Skeletal muscle satellite cell (primary cell): ENCODE results near the gene PDE6D. TPM values are rescaled to one million over a fixed set of nuclear protein-coding genes. Genes with fewer than 3 reads are reported as not detected.

ENCODE experiments used
- H3K27me3 ChIP-seq: 2 replicates; pipeline ENCODE4 v1.7.0; 2013; ENCODE audit warnings: low read length; ENCODE audit not compliant: control insufficient read depth, insufficient read depth
- H3K36me3 ChIP-seq: 2 replicates; pipeline ENCODE4 v1.7.0; 2013; ENCODE audit warnings: mild to moderate bottlenecking, control low read depth, low read length; ENCODE audit not compliant: insufficient read depth
- H3K4me1 ChIP-seq: 2 replicates; pipeline ENCODE4 v1.7.0; 2013; ENCODE audit warnings: low read length; ENCODE audit not compliant: control insufficient read depth, insufficient read depth
- H3K4me2 ChIP-seq: 2 replicates; pipeline ENCODE4 v1.7.0; 2013; ENCODE audit warnings: mild to moderate bottlenecking, low read length
- H3K4me3 ChIP-seq: 2 replicates; pipeline ENCODE4 v1.7.0; 2013; ENCODE audit warnings: low read length
- H3K9ac ChIP-seq: 2 replicates; pipeline ENCODE4 v1.7.0; 2013; ENCODE audit warnings: mild to moderate bottlenecking, low read depth, low read length, moderate library complexity
- H3K9me3 ChIP-seq: replicated peaks from 2 replicates; pipeline ENCODE4 v1.7.0; 2013; ENCODE audit warnings: mild to moderate bottlenecking, control low read depth, low read length
- total RNA-seq: library from RNA; depleted of rRNA; stranded (reverse); fragments of >200 nt; gene quantifications from 2 replicates; pipeline ENCODE4 v1.2.3, GENCODE V29; 2012; rRNA removed

Gene PDE6D
- 20.1 and 22.8 TPM in 2 replicates for total RNA-seq

- Histone ChIP-seq H3K9ac (peak within 1 kb of the TSS; percentile 81), H3K4me3 (peak within 1 kb of the TSS; percentile 90), H3K36me3 (no peaks in the 10 kb centered on the region), H3K4me1 (peaks cover 15% of the 10 kb centered on the region), H3K27me3 (no peaks in the 10 kb centered on the region), H3K9me3 (no peaks in the 10 kb centered on the region), H3K4me2 (peak within 1 kb of the TSS; percentile 86)
Observed at GRCh38 chr2:231780909-231781797, at the start of gene PDE6D. Gene PDE6D, minus strand, starts transcription at chr2:231781282. Its CDS starts 168 bp downstream, at chr2:231781114.

DNA sequence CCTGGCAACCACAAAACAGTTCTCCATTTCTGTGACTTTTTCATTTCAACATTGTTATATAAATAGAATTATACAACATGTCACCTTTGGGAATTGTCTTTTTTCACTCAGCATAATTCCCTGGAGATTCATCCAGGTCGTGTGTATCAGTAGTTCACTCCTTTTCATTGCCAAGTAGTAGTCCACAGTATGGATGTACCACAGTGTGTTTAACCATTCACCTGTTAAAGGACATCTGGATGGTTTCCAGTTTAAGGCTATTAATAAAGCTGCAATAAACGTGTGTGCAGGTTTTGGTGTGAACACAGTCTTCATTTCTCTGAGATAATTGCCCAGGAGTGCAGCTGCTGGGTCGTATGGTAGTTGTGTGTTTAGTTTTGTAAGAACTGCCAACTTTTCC lies 40.8 kb upstream of the PDE6D start:
- no peaks in the 10 kb centered on the region for H3K9me3 ChIP-seq
- H3K4me3 ChIP-seq = no peak overlapping the region
- no peaks in the 10 kb centered on the region for H3K36me3 ChIP-seq

GRCh38 chr2:231820786-231821303 lies 39.8 kb upstream of the PDE6D start:
- H3K9me3 ChIP-seq = no peaks in the 10 kb centered on the region
- no peak overlapping the region for H3K9ac ChIP-seq
- no peaks in the 10 kb centered on the region for H3K36me3 ChIP-seq
- no peak overlapping the region for H3K4me2 ChIP-seq
- H3K4me1 ChIP-seq = no peaks in the 10 kb centered on the region
- H3K4me3 ChIP-seq = no peak overlapping the region
- H3K27me3 ChIP-seq = peaks cover 4% of the 10 kb centered on the region

More for the DNA sequence above, 40.8 kb upstream of the PDE6D start:
- Histone ChIP-seq H3K27me3 (peaks cover 4% of the 10 kb centered on the region), H3K4me2 (no peak overlapping the region), H3K4me1 (no peaks in the 10 kb centered on the region), H3K9ac (no peak overlapping the region)

- no peak overlapping the region for H3K4me3 ChIP-seq
- H3K9me3 ChIP-seq = no peaks in the 10 kb centered on the region
- H3K4me2 ChIP-seq = no peak overlapping the region
- H3K4me1 ChIP-seq = no peaks in the 10 kb centered on the region
- no peaks in the 10 kb centered on the region for H3K36me3 ChIP-seq
- H3K27me3 ChIP-seq = peaks cover 4% of the 10 kb centered on the region
- no peak overlapping the region for H3K9ac ChIP-seq
Observed at GRCh38 chr2:231819447-231820042, 38.5 kb upstream of the PDE6D start.

- H3K9me3 ChIP-seq = no peaks in the 10 kb centered on the region
- no peaks in the 10 kb centered on the region for H3K27me3 ChIP-seq
- peaks cover 3% of the 10 kb centered on the region for H3K36me3 ChIP-seq
- no peaks in the 10 kb centered on the region for H3K4me1 ChIP-seq
- H3K9ac ChIP-seq = no peak overlapping the region
- H3K4me3 ChIP-seq = no peak overlapping the region
- H3K4me2 ChIP-seq = no peak overlapping the region
Observed at GRCh38 chr2:231816327-231817026, 35.4 kb upstream of the PDE6D start.

DNA sequence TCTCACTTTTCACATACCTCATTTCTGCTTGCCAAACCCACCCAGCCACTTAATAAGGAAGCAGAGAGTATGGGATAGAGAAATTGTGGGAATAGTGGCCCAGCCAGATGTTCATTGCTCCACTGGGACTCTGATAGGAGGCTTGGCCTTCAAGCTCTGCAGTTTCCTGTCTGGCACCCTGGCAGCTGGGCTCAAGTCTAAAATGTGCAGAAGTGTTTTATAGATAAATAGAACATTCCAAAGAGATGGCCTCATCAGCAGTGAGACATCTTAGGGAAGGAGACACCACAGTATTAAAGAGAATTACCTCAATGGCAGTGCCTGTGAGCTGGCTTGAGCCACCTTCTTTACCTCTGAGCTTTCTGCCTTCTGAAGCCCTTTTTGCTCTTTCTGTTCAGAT lies 29.8 kb upstream of the PDE6D start:
- H3K4me3 ChIP-seq = no peak overlapping the region
- H3K9me3 ChIP-seq = no peaks in the 10 kb centered on the region
- H3K9ac ChIP-seq = no peak overlapping the region
- peaks cover 12% of the 10 kb centered on the region for H3K4me1 ChIP-seq
- no peaks in the 10 kb centered on the region for H3K27me3 ChIP-seq
- H3K36me3 ChIP-seq = peaks cover 35% of the 10 kb centered on the region
- H3K4me2 ChIP-seq = peak overlapping the region; percentile 35

DNA sequence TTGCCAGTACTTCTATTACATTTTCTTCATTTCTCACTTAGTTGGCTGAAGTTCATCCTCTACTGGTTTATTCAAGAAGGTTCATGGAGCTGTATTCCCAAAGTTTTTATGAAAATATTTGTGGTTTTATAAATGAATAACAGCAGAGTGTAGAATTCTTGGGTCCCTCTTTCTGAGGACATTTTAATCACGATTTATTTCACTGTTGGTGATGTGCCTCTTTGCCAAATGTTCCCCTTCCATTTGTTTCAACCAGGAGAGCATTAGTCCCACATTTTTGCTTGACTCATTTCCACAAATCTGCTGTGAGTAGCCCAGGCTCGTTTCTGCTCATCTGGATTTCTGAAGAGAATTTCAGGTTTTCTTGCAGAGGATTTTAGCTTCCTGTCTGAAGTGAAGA lies 25.9 kb upstream of the PDE6D start:
- peaks cover 12% of the 10 kb centered on the region for H3K4me1 ChIP-seq
- H3K9me3 ChIP-seq = no peaks in the 10 kb centered on the region
- H3K9ac ChIP-seq = no peak overlapping the region
- H3K4me2 ChIP-seq = no peak overlapping the region
- H3K27me3 ChIP-seq = no peaks in the 10 kb centered on the region
- no peak overlapping the region for H3K4me3 ChIP-seq
- peaks cover 50% of the 10 kb centered on the region for H3K36me3 ChIP-seq

GRCh38 chr2:231803501-231804138 lies 22.5 kb upstream of the PDE6D start:
- Histone ChIP-seq H3K36me3 (peaks cover 65% of the 10 kb centered on the region), H3K4me3 (no peak overlapping the region), H3K9me3 (no peaks in the 10 kb centered on the region), H3K4me2 (no peak overlapping the region), H3K27me3 (no peaks in the 10 kb centered on the region), H3K4me1 (no peaks in the 10 kb centered on the region), H3K9ac (no peak overlapping the region)

GRCh38 chr2:231800493-231801091 lies 19.5 kb upstream of the PDE6D start:
- Histone ChIP-seq H3K4me1 (no peaks in the 10 kb centered on the region), H3K9ac (no peak overlapping the region), H3K9me3 (no peaks in the 10 kb centered on the region), H3K36me3 (peaks cover 64% of the 10 kb centered on the region), H3K27me3 (no peaks in the 10 kb centered on the region), H3K4me2 (no peak overlapping the region), H3K4me3 (no peak overlapping the region)

DNA sequence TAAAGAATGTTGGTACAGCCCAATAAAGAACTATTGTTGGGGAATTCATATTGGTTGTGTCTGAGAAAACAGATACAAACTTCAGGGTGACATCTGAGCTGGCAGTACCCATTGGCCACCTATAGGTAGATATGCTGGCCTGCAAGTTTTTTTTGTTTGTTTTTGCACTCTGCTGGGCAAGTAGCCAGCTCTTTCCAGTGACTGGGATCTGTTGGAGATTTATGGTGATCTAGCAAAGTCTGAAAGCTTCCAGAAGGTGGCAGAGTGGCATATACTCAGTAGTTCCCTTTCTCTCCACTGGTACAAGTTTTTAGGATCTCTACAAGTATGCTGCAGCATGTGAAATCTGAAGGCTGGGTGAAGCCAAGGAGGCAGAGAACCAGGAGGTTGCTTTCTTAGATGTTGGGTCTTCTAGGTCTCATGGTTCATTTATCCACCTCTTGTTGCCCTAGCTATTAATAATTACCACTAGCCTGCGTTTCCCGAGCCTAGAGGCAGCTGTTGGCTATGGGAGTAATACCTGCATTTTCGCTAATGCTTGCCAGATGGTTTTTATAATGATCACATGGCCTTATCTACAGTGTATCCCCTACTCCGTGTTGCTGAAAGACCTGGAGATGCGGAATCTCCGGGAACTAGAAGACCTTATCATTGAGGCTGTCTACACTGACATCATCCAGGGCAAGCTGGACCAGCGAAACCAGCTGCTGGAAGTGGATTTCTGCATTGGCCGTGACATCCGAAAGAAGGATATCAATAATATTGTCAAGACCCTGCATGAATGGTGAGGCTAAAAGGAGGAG lies 14.6 kb upstream of the PDE6D start:
- Histone ChIP-seq H3K9ac (no peak overlapping the region), H3K27me3 (no peaks in the 10 kb centered on the region), H3K9me3 (no peaks in the 10 kb centered on the region), H3K4me3 (no peak overlapping the region), H3K36me3 (peaks cover 64% of the 10 kb centered on the region), H3K4me2 (no peak overlapping the region), H3K4me1 (no peaks in the 10 kb centered on the region)
